CD4-positive, alpha-beta memory T cell (primary cell): Measurements from ENCODE around the gene SRP72. TPM values are rescaled to one million over a fixed set of nuclear protein-coding genes. Genes with fewer than 3 reads are reported as not detected.

Experiments
- CTCF ChIA-PET: fragments of 350-600 bp; sonication (Branson Sonifier 250); formaldehyde crosslinking; loops from one replicate; lab custom pipeline; 2021; ENCODE audit warnings: inconsistent platforms; ENCODE audit not compliant: partially characterized antibody; lab: Charles Lee
- POLR2A ChIA-PET: fragments of 350-600 bp; sonication (Branson Sonifier 250); formaldehyde crosslinking; loops from one replicate; lab custom pipeline; 2021; ENCODE audit not compliant: partially characterized antibody; lab: Charles Lee
- DNase-seq, 5 donors: peaks; one replicate each; pipeline versions ENCODE4 v3.0.0 to v3.0.0-alpha.2; 2020 to 2022; ENCODE audit warnings: mixed read lengths in 1 of 5
- H3K27ac ChIP-seq: one replicate; pipeline ENCODE4 v1.7.0; 2013; ENCODE audit warnings: low read depth, low read length
- H3K27me3 ChIP-seq: 2 replicates; pipeline ENCODE4 v1.7.0; 2013; ENCODE audit warnings: mild to moderate bottlenecking, low read length, moderate library complexity; ENCODE audit not compliant: insufficient read depth
- H3K36me3 ChIP-seq: 2 replicates; pipeline ENCODE4 v1.7.0; 2013; ENCODE audit warnings: mild to moderate bottlenecking, low read length, moderate library complexity; ENCODE audit not compliant: insufficient read depth
- H3K4me1 ChIP-seq: 2 replicates; pipeline ENCODE4 v1.7.0; 2013; ENCODE audit warnings: mild to moderate bottlenecking, low read length, moderate library complexity; ENCODE audit not compliant: insufficient read depth
- H3K4me3 ChIP-seq, 2 donors: one replicate each; pipeline ENCODE4 v1.7.0; 2013; ENCODE audit warnings: low read length in 2 of 2, mild to moderate bottlenecking in 1 of 2
- H3K9me3 ChIP-seq, 2 donors: one replicate each; pipeline ENCODE4 v1.7.0; 2013; ENCODE audit warnings: low read length in 2 of 2, control low read depth in 1 of 2; ENCODE audit not compliant: control insufficient read depth in 1 of 2
- H3K27ac Mint-ChIP-seq, 7 donors: one replicate each; pipeline ENCODE4 v1.8.0; 2020 to 2021; ENCODE audit warnings: mixed read lengths in 7 of 7, mild to moderate bottlenecking in 6 of 7, inconsistent platforms in 3 of 7, moderate library complexity in 3 of 7
- H3K27me3 Mint-ChIP-seq, 2 donors: one replicate each; pipeline ENCODE4 v1.8.0; 2020 to 2021; ENCODE audit warnings: mixed read lengths in 2 of 2
- H3K36me3 Mint-ChIP-seq, 2 donors: one replicate each; pipeline ENCODE4 v1.8.0; 2020 to 2021; ENCODE audit warnings: mixed read lengths in 2 of 2, inconsistent platforms in 1 of 2, mild to moderate bottlenecking in 1 of 2
- H3K4me1 Mint-ChIP-seq, 4 donors: one replicate each; pipeline ENCODE4 v1.8.0; 2020 to 2021; ENCODE audit warnings: mixed read lengths in 4 of 4, mild to moderate bottlenecking in 1 of 4
- H3K4me3 Mint-ChIP-seq, 8 donors: one replicate each; pipeline ENCODE4 v1.8.0; 2020 to 2021; ENCODE audit warnings: mixed read lengths in 8 of 8, mild to moderate bottlenecking in 7 of 8, moderate library complexity in 6 of 8, inconsistent platforms in 3 of 8
- H3K9me3 Mint-ChIP-seq, 8 donors: one replicate each; pipeline ENCODE4 v1.8.0; 2020 to 2021; ENCODE audit warnings: mixed read lengths in 8 of 8, mild to moderate bottlenecking in 5 of 8, inconsistent platforms in 3 of 8, moderate library complexity in 1 of 8
- intact Hi-C: fragments of 100-400 bp; cut with micrococcal nuclease; formaldehyde crosslinking; loops from one replicate; pipeline ENCODE4 v1.15.1; 2023
- polyA plus RNA-seq, 2 donors: library from polyadenylated mRNA; unstranded; fragments of 300-500 nt; fragmentation: Illumina TruSeq; gene quantifications; one replicate each; pipeline ENCODE4 v1.2.3, GENCODE V29; 2021
- total RNA-seq, 2 experiments: library from RNA; stranded (reverse); gene quantifications; one replicate each; pipeline ENCODE4 v1.2.3, GENCODE V29; 2021

Gene SRP72
- total and polyA plus RNA-seq, 4 experiments from 2014 or later = 104 to 165 (median 127) TPM

DNA sequence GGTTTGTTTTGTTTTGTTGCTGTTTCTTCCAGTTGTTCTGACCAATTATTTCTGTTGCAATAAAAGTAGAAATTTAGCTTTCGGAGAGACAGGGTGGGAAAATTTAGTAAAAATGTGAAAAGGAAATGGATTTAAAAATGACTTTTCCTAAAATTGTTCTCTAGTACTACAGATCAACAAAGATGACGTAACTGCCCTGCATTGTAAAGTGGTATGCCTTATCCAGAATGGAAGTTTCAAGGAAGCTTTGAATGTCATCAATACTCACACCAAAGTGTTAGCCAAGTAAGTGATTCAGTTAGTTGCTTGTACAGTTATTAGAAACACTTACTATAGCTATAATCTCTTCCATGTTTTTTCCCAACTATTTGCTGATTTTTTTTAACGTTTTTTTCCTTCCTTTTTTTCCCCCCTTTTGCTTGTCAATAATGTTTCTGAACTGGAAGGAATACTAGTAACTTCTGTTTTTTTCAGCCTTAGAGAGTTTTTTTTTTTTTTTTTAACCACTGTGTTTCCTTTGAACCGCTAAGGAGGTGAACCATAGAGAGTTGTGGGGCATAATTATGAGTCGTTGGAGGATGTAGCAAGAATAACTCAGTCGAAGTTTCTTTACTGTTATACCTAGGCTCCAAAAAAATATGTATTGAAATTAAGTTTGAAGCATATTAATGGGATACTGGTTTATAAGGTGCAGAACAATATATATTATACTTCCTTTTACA lies 2.2 kb downstream of the SRP72 start:
- peaks cover 34 to 58% (median 45%) of the 10 kb centered on the region in 4 donors for H3K4me1 Mint-ChIP-seq
- ChIA-PET POLR2A (interaction anchor here (2.1 to 5.9 kb wide), 2 partner anchors 34 to 83 kb away, joined by 15 to 76 read pairs; partner anchors contain the start of genes AASDH, PAICS and PPAT), CTCF (interaction anchor here (1.0 to 2.7 kb wide), 3 partner anchors 33 to 48 kb away, joined by 3 to 25 read pairs (median 6); partner anchors contain the start of genes PAICS and PPAT)
- H3K4me3 Mint-ChIP-seq = peak overlapping the region in 6 of 8 donors; percentile 49 to 99 (median 64)
- no peaks in the 10 kb centered on the region for H3K9me3 Mint-ChIP-seq
- H3K36me3 Mint-ChIP-seq = peaks cover 20 to 60% of the 10 kb centered on the region in 2 donors
- Histone ChIP-seq H3K27ac (no peak overlapping the region), H3K9me3 (no peaks in the 10 kb centered on the region), H3K27me3 (no peaks in the 10 kb centered on the region), H3K36me3 (peaks cover 29% of the 10 kb centered on the region), H3K4me1 (peaks cover 44% of the 10 kb centered on the region), H3K4me3 (no peak overlapping the region)
- no peak for DNase-seq
- H3K27me3 Mint-ChIP-seq = no peaks in the 10 kb centered on the region
- H3K27ac Mint-ChIP-seq = peak overlapping the region in 5 of 7 donors; percentile 9 to 83 (median 13)
- intact Hi-C loops = loop anchor here (5.0 kb wide), 1 partner anchor 33 kb away; no protein-coding TSS in a partner anchor

DNA sequence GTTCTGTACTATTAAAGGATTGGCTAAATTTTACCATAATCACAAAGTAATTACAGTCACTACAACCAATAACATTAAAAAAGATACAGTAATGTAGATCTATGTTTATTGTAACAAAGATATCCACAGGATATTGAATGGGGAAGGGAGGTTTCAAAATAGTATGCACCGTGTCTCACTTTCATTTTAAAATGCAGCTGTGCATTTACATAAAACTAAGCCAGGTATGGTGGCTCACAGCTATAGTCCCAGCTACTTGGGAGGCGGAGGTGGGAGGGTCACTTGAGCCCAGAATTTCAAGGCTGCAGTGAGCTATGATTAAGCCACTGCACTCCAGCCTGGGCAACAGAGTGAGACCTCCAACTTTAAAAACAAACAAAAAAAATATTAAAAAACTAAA lies 8.5 kb downstream of the SRP72 start:
- peaks cover 63% of the 10 kb centered on the region for H3K36me3 ChIP-seq
- Mint-ChIP-seq H3K27me3 (no peaks in the 10 kb centered on the region), H3K36me3 (peaks cover 56 to 83% of the 10 kb centered on the region in 2 donors), H3K27ac (peak overlapping the region in 1 of 7 donors; percentile 29), H3K9me3 (no peaks in the 10 kb centered on the region), H3K4me3 (no peak overlapping the region), H3K4me1 (peaks cover 0 to 4% (median under 1%) of the 10 kb centered on the region in 4 donors)
- H3K27me3 ChIP-seq = no peaks in the 10 kb centered on the region
- no peak overlapping the region for H3K27ac ChIP-seq
- H3K4me3 ChIP-seq = no peak overlapping the region
- no peak for DNase-seq
- CTCF ChIA-PET = no interaction called here
- no peaks in the 10 kb centered on the region for H3K4me1 ChIP-seq
- H3K9me3 ChIP-seq = no peaks in the 10 kb centered on the region
- POLR2A ChIA-PET = no interaction called here
- intact Hi-C loops = no loop called here

DNA sequence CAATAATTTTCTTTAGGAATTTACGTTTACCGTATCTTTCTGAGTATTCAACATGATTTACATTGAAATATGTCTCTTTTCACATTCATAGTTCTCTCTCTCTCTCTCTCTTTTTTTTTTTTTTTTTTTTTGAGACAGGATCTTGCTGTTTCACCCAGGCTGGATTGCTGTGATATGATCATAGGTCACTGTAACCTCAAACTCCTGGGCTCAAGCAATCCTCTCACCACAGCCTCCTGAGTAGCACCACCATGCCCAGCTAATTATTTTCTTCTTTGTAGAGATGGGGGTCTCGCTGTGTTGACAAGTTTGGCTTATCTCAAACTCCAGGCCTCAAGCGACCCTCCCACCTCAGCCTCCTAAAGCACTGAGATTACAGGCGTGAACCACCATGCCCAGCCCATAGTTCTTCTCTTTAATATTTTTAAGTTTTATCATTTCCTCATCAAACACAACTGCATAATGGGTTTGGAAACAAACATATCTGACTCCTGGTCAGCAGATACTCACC lies 9.8 kb downstream of the SRP72 start:
- peak overlapping the region in 1 of 8 donors; percentile 52 for H3K4me3 Mint-ChIP-seq
- peaks cover 53 to 75% of the 10 kb centered on the region in 2 donors for H3K36me3 Mint-ChIP-seq
- Histone ChIP-seq H3K9me3 (no peaks in the 10 kb centered on the region), H3K36me3 (peaks cover 53% of the 10 kb centered on the region), H3K27ac (no peak overlapping the region), H3K27me3 (no peaks in the 10 kb centered on the region), H3K4me1 (no peaks in the 10 kb centered on the region), H3K4me3 (no peak overlapping the region)
- H3K27me3 Mint-ChIP-seq = no peaks in the 10 kb centered on the region
- no peak for DNase-seq
- ChIA-PET POLR2A (no interaction called here), CTCF (no interaction called here)
- intact Hi-C loops = no loop called here
- peaks cover 0 to 4% (median 0%) of the 10 kb centered on the region in 4 donors for H3K4me1 Mint-ChIP-seq
- H3K27ac Mint-ChIP-seq = no peak overlapping the region
- no peaks in the 10 kb centered on the region for H3K9me3 Mint-ChIP-seq

DNA sequence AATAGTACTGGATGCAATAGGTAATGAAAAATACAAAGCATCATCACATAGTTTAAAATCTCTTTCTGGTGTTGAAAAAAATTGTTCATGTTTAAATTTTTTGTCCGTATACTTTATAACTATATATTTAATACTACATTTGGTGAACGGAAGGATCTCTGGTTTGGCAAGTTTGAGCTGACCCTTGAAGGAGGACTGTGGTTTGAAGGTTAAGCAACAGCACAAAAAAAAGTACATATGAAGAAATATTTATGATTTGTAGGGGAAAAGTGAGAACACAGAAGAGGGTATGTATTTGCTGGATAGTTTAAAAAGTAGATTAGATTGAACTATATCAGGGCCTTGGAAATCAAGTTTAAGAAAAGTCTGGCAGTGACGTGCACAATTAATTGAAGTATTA lies 13.3 kb downstream of the SRP72 start:
- no peak overlapping the region for H3K4me3 Mint-ChIP-seq
- Histone ChIP-seq H3K4me1 (no peaks in the 10 kb centered on the region), H3K9me3 (no peaks in the 10 kb centered on the region), H3K36me3 (peaks cover 41% of the 10 kb centered on the region), H3K27me3 (no peaks in the 10 kb centered on the region), H3K27ac (no peak overlapping the region), H3K4me3 (no peak overlapping the region)
- no peaks in the 10 kb centered on the region for H3K4me1 Mint-ChIP-seq
- no peak for DNase-seq
- intact Hi-C loops = no loop called here
- peaks cover 52 to 73% of the 10 kb centered on the region in 2 donors for H3K36me3 Mint-ChIP-seq
- no peak overlapping the region for H3K27ac Mint-ChIP-seq
- ChIA-PET CTCF (no interaction called here), POLR2A (no interaction called here)
- H3K27me3 Mint-ChIP-seq = no peaks in the 10 kb centered on the region
- no peaks in the 10 kb centered on the region for H3K9me3 Mint-ChIP-seq

DNA sequence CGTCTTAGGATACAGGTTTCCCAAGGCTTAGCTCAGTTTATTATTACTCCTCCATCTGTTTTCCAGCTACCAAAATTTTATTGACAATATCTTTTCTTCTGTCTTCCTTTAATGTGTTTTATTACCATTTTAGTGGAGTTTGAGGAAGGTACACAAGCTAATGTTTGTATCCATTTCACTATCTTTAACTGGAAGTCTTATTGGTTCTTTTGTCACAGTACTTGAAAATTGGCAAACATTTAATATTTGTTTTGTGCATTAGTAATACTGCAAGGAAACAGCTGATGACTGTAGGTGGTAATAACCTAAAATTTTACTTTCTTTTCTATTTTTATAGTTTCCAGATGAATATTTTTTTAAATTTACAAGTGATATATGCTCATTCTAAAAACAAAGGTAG lies 28.8 kb downstream of the SRP72 start:
- no peaks in the 10 kb centered on the region for H3K9me3 Mint-ChIP-seq
- no peak overlapping the region for H3K27ac Mint-ChIP-seq
- Histone ChIP-seq H3K27ac (no peak overlapping the region), H3K27me3 (no peaks in the 10 kb centered on the region), H3K36me3 (peaks cover 33% of the 10 kb centered on the region), H3K4me3 (no peak overlapping the region), H3K9me3 (no peaks in the 10 kb centered on the region), H3K4me1 (no peaks in the 10 kb centered on the region)
- H3K27me3 Mint-ChIP-seq = no peaks in the 10 kb centered on the region
- no peak overlapping the region for H3K4me3 Mint-ChIP-seq
- CTCF ChIA-PET = interaction anchor here (1.0 to 1.2 kb wide), 2 partner anchors 48 to 300 kb away, joined by 3 read pairs; no protein-coding TSS in a partner anchor
- H3K4me1 Mint-ChIP-seq = peaks cover 0 to 1% (median under 1%) of the 10 kb centered on the region in 4 donors
- H3K36me3 Mint-ChIP-seq = peaks cover 44 to 72% of the 10 kb centered on the region in 2 donors
- POLR2A ChIA-PET = interaction anchor here (0.9 kb wide), 1 partner anchor 28 kb away, joined by 3 read pairs; no protein-coding TSS in a partner anchor
- no peak for DNase-seq
- intact Hi-C loops = no loop called here

DNA sequence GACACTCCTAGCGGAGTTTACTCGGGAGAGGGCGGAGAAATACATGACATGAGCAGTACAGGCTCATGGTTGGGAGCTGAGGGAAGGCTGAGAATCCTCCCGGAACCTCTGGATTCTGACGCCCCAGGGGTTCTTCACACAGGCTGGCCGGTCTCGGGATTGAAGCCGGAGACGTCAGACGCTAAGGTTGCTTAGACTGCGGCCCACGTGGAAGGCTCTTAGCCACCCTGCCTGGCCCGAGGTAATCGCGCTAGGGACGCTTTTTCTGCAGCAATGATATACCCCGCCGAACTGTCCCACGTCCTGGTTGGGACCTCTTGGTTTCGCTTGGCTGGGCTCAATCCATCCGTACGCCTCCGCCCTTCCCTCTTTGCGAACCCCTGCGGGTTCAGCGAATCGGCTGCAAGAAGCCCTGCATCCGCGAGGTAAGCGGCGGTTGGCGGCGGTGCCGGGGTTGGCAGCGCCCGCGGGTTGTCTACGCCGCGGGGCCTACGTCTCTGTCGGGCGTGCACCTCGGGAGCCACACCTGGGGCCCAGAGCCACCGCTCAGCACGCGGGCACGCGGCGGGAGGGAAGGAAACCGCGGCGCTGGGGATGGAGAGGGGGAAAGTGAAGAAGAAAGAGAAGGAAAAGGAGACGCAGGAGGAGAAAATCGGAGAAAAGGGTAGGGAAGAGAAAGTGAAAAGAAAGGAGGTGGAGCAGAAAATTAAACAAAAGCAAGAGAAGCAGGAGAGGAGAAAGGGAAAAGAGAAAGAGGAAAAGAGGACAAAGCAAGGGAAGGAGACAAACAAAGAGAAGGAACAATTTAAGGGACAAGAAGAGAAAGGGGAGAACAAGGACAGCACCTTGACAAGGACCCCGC lies 38.1 kb downstream of the SRP72 start, which contains the start of gene ARL9:
Gene ARL9 (plus strand): TSS at position 523 of the 862 bp plus-strand sequence. CDS start 72 bp downstream, at position 595.
- intact Hi-C loops = loop anchor here (1.0 to 5.0 kb wide), 2 partner anchors 37 to 118 kb away; partner anchors contain the start of gene AASDH
- Histone ChIP-seq H3K27ac (peak within 1 kb of the TSS; percentile 29), H3K9me3 (no peaks in the 10 kb centered on the region), H3K4me1 (peaks cover 10% of the 10 kb centered on the region), H3K36me3 (peaks cover 10% of the 10 kb centered on the region), H3K27me3 (no peaks in the 10 kb centered on the region), H3K4me3 (peak within 1 kb of the TSS; percentile 28 to 42)
- ChIA-PET POLR2A (interaction anchor here (0.7 kb wide), 1 partner anchor 69 kb away, joined by 3 read pairs; no protein-coding TSS in a partner anchor), CTCF (no interaction called here)
- Mint-ChIP-seq H3K27ac (peak within 1 kb of the TSS; percentile 2 to 94 (median 86)), H3K36me3 (peaks cover 16 to 23% of the 10 kb centered on the region in 2 donors), H3K27me3 (no peaks in the 10 kb centered on the region), H3K9me3 (no peaks in the 10 kb centered on the region), H3K4me3 (peak within 1 kb of the TSS; percentile 77 to 91 (median 84)), H3K4me1 (peaks cover 8 to 21% (median 11%) of the 10 kb centered on the region in 4 donors)
- DNase-seq = peak; percentile 56 to 74 (median 68)
